Trophoblast cell (in vitro differentiated cells and primary cell): Measurements from ENCODE around the gene IFNGR2.
"Not testable (repeated sequence)": the region's sequence is repeated elsewhere in the genome, so short reads cannot be mapped to it uniquely, and the experiment has no call there.

Experiments used
- DNase-seq, 2 donors: peaks; one replicate each; pipeline ENCODE4 v3.0.0-alpha.2; 2016
- H2AFZ ChIP-seq: 2 replicates; pipeline ENCODE4 v1.6.1; 2013; ENCODE audit warnings: low read length, moderate library complexity, mild to moderate bottlenecking; ENCODE audit not compliant: insufficient read depth, poor library complexity
- H2AK5ac ChIP-seq: 2 replicates; pipeline ENCODE4 v1.6.1; 2013; ENCODE audit warnings: mild to moderate bottlenecking, low read length
- H2BK120ac ChIP-seq: 2 replicates; pipeline ENCODE4 v1.6.1; 2013; ENCODE audit warnings: low read length, mild to moderate bottlenecking, moderate library complexity; ENCODE audit not compliant: insufficient read depth, poor library complexity
- H2BK12ac ChIP-seq: 2 replicates; pipeline ENCODE4 v1.6.1; 2013; ENCODE audit warnings: mild to moderate bottlenecking, low read length, moderate library complexity
- H2BK5ac ChIP-seq: 2 replicates; pipeline ENCODE4 v1.6.1; 2013; ENCODE audit warnings: low read length, low read depth, moderate library complexity, mild to moderate bottlenecking; ENCODE audit not compliant: poor library complexity
- H3K14ac ChIP-seq: 2 replicates; pipeline ENCODE4 v1.6.1; 2013; ENCODE audit warnings: mild to moderate bottlenecking, low read length
- H3K18ac ChIP-seq: 2 replicates; pipeline ENCODE4 v1.6.1; 2013; ENCODE audit warnings: mild to moderate bottlenecking, low read length
- H3K23ac ChIP-seq: 2 replicates; pipeline ENCODE4 v1.6.1; 2013; ENCODE audit warnings: low read length
- H3K27ac ChIP-seq: 2 replicates; pipeline ENCODE4 v1.5.1; 2013; ENCODE audit warnings: low read depth, mild to moderate bottlenecking, inconsistent platforms, low read length, moderate library complexity
- H3K27me3 ChIP-seq: 2 replicates; pipeline ENCODE4 v1.6.1; 2013; ENCODE audit warnings: inconsistent platforms, mild to moderate bottlenecking, low read length, moderate library complexity; ENCODE audit not compliant: insufficient read depth
- H3K36me3 ChIP-seq, 2 experiments: 1 replicate in 1 of 2; 2 replicates in 1 of 2; pipeline ENCODE4 v1.6.1; 2013; ENCODE audit warnings: low read length in 2 of 2, mild to moderate bottlenecking in 2 of 2, moderate library complexity in 1 of 2; ENCODE audit not compliant: insufficient read depth in 2 of 2, control insufficient read depth in 1 of 2
- H3K4ac ChIP-seq: 2 replicates; pipeline ENCODE4 v1.6.1; 2013; ENCODE audit warnings: low read depth, mild to moderate bottlenecking, low read length, moderate library complexity
- H3K4me1 ChIP-seq, 2 experiments: 1 replicate in 1 of 2; 2 replicates in 1 of 2; pipeline ENCODE4 v1.6.1; 2013; ENCODE audit warnings: low read length in 2 of 2, mild to moderate bottlenecking in 2 of 2, moderate library complexity in 1 of 2; ENCODE audit not compliant: insufficient read depth in 2 of 2, control insufficient read depth in 1 of 2
- H3K4me2 ChIP-seq: 2 replicates; pipeline ENCODE4 v1.6.1; 2013; ENCODE audit warnings: inconsistent platforms, mild to moderate bottlenecking, low read length, moderate library complexity
- H3K4me3 ChIP-seq: 2 replicates; pipeline ENCODE4 v1.5.1; 2013; ENCODE audit warnings: mild to moderate bottlenecking, low read depth, low read length, inconsistent platforms
- H3K79me1 ChIP-seq: one replicate; pipeline ENCODE4 v1.6.1; 2013; ENCODE audit warnings: low read length
- H3K79me2 ChIP-seq: 2 replicates; pipeline ENCODE4 v1.6.1; 2013; ENCODE audit warnings: low read length, mild to moderate bottlenecking; ENCODE audit not compliant: control insufficient read depth, insufficient read depth, poor library complexity
- H3K9ac ChIP-seq: 2 replicates; pipeline ENCODE4 v1.6.1; 2013; ENCODE audit warnings: mild to moderate bottlenecking, low read length
- H3K9me3 ChIP-seq: 2 replicates; pipeline ENCODE4 v1.6.1; 2013; ENCODE audit warnings: low read depth, mild to moderate bottlenecking, control low read depth, inconsistent platforms, low read length; ENCODE audit not compliant: insufficient read depth
- H4K12ac ChIP-seq: 2 replicates; pipeline ENCODE4 v1.6.1; 2013; ENCODE audit warnings: low read depth, mild to moderate bottlenecking, low read length, moderate library complexity
- H4K8ac ChIP-seq: 2 replicates; pipeline ENCODE4 v1.6.1; 2013; ENCODE audit warnings: low read depth, mild to moderate bottlenecking, low read length, moderate library complexity
- H4K91ac ChIP-seq: one replicate; pipeline ENCODE4 v1.6.1; 2013; ENCODE audit warnings: low read depth, mild to moderate bottlenecking, low read length, moderate library complexity
- WGBS: extraction: QIAGEN DNeasy Blood & Tissue Kit; methylation state at CpG from one replicate; pipeline ENCODE4 v1.1.7; 2013; ENCODE audit warnings: missing lambda C conversion rate; ENCODE audit not compliant: insufficient read length, insufficient coverage; ENCODE audit errors: extremely low coverage; 5-methylcytosine and 5-hydroxymethylcytosine counted together

The IFNGR2 gene

GRCh38 chr21:33461538-33462250, 58.5 kb downstream of the IFNGR2 start:
- Histone ChIP-seq H3K79me1 (no peaks in the 10 kb centered on the region), H3K18ac (no peak overlapping the region), H2BK120ac (no peak overlapping the region), H3K36me3 (peaks cover 2 to 3% of the 10 kb centered on the region in 2 experiments), H2BK5ac (no peak overlapping the region), H3K14ac (no peak overlapping the region), H3K4me2 (no peak overlapping the region), H4K12ac (no peak overlapping the region), H3K4me1 (no peaks in the 10 kb centered on the region), H3K4ac (no peak overlapping the region), H2AK5ac (no peak overlapping the region), H3K79me2 (no peaks in the 10 kb centered on the region), H3K27ac (no peak overlapping the region), H4K91ac (no peak overlapping the region), H2BK12ac (no peak overlapping the region), H2AFZ (no peak overlapping the region), H4K8ac (no peak overlapping the region), H3K27me3 (no peaks in the 10 kb centered on the region), H3K9ac (no peak overlapping the region), H3K4me3 (no peak overlapping the region), H3K9me3 (no peaks in the 10 kb centered on the region), H3K23ac (no peak overlapping the region)
- WGBS, result no CpG with 5 or more reads among the region's 5 CpGs
- DNase-seq, result no peak

GRCh38 chr21:33469183-33469582, 66.0 kb downstream of the IFNGR2 start:
- not testable (repeated sequence) for H4K12ac ChIP-seq, H3K36me3 ChIP-seq, H3K4ac ChIP-seq, H3K18ac ChIP-seq, H2BK120ac ChIP-seq, H2AFZ ChIP-seq, H2BK12ac ChIP-seq, H2AK5ac ChIP-seq, H3K27ac ChIP-seq, H3K27me3 ChIP-seq, H3K79me1 ChIP-seq, H3K9me3 ChIP-seq, H3K23ac ChIP-seq, H3K4me2 ChIP-seq, H3K9ac ChIP-seq, H3K14ac ChIP-seq, DNase-seq, H3K4me1 ChIP-seq, H4K91ac ChIP-seq, H3K79me2 ChIP-seq, H4K8ac ChIP-seq, H3K4me3 ChIP-seq, H2BK5ac ChIP-seq
- WGBS, result no CpG with 5 or more reads among the region's 4 CpGs

GRCh38 chr21:33470701-33471100, 67.5 kb downstream of the IFNGR2 start:
- H4K12ac ChIP-seq, result no peak overlapping the region
- no CpG with 5 or more reads among the region's 2 CpGs for WGBS

GRCh38 chr21:33473344-33473743, 70.1 kb downstream of the IFNGR2 start:
- H3K4me2 ChIP-seq, result no peak overlapping the region
- H3K79me2 ChIP-seq, result no peaks in the 10 kb centered on the region
- no peak overlapping the region for H3K14ac ChIP-seq
- H2AK5ac ChIP-seq, result no peak overlapping the region
- no peak overlapping the region for H3K9ac ChIP-seq
- H4K91ac ChIP-seq, result no peak overlapping the region
- no peaks in the 10 kb centered on the region for H3K36me3 ChIP-seq
- no peak overlapping the region for H2BK5ac ChIP-seq
- H2BK120ac ChIP-seq, result no peak overlapping the region
- WGBS, result no CpG with 5 or more reads among the region's 3 CpGs
- H4K12ac ChIP-seq, result no peak overlapping the region
- no peak overlapping the region for H3K23ac ChIP-seq
- no peaks in the 10 kb centered on the region for H3K79me1 ChIP-seq
- H3K4me1 ChIP-seq, result peaks cover 0 to 2% of the 10 kb centered on the region in 2 experiments
- no peak for DNase-seq
- no peak overlapping the region for H2AFZ ChIP-seq
- H3K4me3 ChIP-seq, result no peak overlapping the region
- no peaks in the 10 kb centered on the region for H3K27me3 ChIP-seq
- no peak overlapping the region for H4K8ac ChIP-seq
- no peaks in the 10 kb centered on the region for H3K9me3 ChIP-seq
- H3K27ac ChIP-seq, result no peak overlapping the region
- no peak overlapping the region for H2BK12ac ChIP-seq
- H3K18ac ChIP-seq, result no peak overlapping the region
- no peak overlapping the region for H3K4ac ChIP-seq

More at GRCh38 chr21:33470701-33471100, 67.5 kb downstream of the IFNGR2 start:
- no peak overlapping the region for H3K4ac ChIP-seq
- H3K14ac ChIP-seq, result no peak overlapping the region
- H3K23ac ChIP-seq, result no peak overlapping the region
- H3K18ac ChIP-seq, result no peak overlapping the region
- DNase-seq, result no peak
- H2AFZ ChIP-seq, result no peak overlapping the region
- H3K4me1 ChIP-seq, result no peaks in the 10 kb centered on the region
- no peaks in the 10 kb centered on the region for H3K27me3 ChIP-seq
- no peaks in the 10 kb centered on the region for H3K79me1 ChIP-seq
- H3K9me3 ChIP-seq, result no peaks in the 10 kb centered on the region
- no peak overlapping the region for H4K8ac ChIP-seq
- no peak overlapping the region for H3K27ac ChIP-seq
- H3K4me2 ChIP-seq, result no peak overlapping the region
- no peak overlapping the region for H2BK12ac ChIP-seq
- H3K4me3 ChIP-seq, result no peak overlapping the region
- H2BK120ac ChIP-seq, result no peak overlapping the region
- H4K91ac ChIP-seq, result no peak overlapping the region
- no peaks in the 10 kb centered on the region for H3K36me3 ChIP-seq
- no peak overlapping the region for H3K9ac ChIP-seq
- H2AK5ac ChIP-seq, result no peak overlapping the region
- H2BK5ac ChIP-seq, result no peak overlapping the region
- no peaks in the 10 kb centered on the region for H3K79me2 ChIP-seq
